HG03520 (cell line): ENCODE measurements around the gene CCDC38.
"Not testable (repeated sequence)": the region's sequence is repeated elsewhere in the genome, so short reads cannot be mapped to it uniquely, and the experiment has no call there.

Experiments
- ATAC-seq: cut with Tn5 transposase; IDR thresholded peaks from one replicate; pipeline ENCODE4 v1.9.1; 2021; ENCODE audit warnings: mild to moderate bottlenecking, moderate library complexity; ENCODE audit not compliant: unreplicated experiment

Gene CCDC38

DNA sequence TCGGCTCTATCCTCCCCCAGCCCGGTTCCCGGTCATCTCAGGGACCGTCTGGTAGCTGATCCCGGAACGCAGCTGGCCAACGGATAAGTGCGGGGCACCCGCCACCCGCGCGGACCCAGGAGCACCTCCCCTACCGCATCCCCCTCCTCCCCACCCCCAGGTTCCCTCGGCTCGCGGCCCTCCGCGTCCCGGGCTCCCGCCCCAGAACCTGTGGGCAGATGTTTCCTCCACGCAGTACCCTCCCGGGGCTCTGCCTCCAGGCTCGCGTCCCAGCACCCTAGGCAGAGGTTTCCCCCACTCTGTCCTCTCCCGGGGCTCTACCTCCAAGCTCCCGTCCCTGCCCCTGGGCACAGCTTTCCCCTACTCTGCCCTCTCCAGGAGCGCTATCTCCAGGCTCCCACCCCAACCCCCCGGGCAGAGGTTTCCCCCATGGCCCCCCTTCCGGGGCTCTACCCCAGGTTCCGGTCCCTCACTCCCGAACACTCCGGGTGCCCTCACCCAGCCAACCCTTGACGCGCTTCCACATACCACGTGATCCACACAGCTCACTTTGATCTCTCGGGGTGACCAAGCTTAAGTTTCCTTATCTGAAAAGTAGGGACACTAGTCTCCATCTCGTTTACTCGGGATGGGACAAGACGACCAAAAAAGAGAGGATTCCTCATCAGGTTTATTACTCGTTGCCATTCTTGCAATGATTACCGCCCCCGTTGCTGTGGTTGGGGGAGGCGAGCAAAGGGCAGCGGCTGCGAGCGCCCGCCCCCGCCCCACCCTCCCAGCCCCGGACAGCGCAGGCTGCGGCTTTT, at the start of gene CCDC38:
Gene CCDC38, minus strand, starts transcription at position 91 of the 806 bp plus-strand sequence. CDS start 6,105 bp downstream, outside the sequence.
- peak; percentile 98 for ATAC-seq

DNA sequence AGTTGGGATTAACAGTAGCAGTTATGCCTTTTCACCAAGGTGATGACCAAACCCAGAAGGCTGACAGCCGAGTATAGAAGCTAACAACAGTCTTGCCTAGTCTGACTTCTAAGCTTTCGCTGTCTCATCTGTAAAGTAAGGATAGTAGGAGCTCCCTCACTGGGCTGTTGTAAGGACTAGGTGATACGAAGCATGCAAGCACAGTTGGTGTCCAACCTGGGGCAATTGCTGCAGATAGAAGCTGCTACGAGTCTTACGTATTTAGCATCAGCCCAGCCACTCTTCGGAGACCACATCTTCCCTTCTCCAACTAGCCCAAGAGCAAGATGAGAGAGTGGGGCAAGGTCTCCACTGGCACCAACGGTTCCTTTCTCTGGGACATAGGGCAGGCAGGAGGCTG, 47.7 kb upstream of the CCDC38 start:
- no peak for ATAC-seq

DNA sequence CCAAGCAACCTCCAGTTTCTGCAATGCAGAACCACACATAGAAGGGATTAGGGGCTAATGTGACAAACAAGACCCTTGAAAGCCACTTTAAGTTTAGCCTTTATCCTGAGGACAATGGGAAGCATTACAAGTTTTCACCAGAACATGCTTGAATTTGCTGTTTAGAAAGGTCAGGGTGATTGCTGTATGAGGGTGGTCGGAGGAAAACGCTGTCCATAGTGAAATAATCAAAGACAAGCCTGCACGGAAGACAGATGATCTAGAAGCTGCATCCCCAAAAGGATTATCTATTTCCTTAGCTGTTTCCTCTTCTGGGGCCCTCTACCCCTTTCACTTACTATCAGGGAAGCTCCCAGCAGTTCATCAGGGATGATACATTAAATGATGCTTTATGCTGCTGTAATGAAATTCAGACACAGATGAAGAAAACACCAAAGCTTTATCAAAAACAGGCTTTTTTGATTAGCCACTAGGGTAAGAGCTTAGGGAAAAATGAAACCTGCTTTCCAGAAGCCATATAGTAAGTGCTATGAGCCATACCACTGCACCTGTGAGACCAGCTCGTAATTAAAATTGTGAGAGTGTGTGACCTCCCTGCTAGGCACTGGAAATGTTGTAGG, 47.2 kb upstream of the CCDC38 start:
- ATAC-seq: no peak

DNA sequence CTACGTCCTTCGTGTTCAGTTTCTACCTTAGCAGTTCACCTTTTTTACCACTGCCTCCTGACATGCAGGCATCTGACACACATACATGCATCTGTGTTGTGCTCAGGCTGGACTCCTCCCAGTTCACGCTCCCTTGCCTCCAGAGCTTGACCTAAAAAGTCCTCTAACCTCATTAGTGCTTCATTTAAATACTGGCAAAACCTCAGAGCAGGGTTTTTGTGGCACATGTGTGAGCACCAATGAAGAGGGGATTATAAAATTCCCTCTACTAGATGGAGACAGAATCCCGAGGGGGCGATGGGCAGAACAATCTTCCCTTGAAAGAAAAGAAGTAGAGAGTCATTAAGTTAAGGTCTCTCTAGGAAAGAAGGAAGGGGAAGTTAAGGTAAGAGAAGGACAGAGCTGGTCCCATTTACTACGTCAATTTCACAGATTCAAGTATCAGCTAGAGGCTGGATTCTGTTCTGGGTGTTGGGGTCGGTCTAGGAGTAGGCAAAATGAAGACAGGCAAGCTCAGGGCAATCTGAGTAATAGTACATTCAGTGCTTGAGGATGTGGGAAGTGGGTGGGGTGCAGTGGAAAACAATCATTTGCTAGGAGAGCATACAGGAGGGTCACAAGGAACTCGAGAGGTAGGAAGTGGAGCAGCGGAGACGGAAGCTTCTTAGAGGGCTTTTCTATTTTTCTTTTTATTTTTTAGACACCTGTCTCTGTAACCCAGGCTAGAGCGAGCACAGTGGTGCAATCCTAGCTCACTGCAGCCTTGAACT, 46.3 kb upstream of the CCDC38 start:
- ATAC-seq: no peak

DNA sequence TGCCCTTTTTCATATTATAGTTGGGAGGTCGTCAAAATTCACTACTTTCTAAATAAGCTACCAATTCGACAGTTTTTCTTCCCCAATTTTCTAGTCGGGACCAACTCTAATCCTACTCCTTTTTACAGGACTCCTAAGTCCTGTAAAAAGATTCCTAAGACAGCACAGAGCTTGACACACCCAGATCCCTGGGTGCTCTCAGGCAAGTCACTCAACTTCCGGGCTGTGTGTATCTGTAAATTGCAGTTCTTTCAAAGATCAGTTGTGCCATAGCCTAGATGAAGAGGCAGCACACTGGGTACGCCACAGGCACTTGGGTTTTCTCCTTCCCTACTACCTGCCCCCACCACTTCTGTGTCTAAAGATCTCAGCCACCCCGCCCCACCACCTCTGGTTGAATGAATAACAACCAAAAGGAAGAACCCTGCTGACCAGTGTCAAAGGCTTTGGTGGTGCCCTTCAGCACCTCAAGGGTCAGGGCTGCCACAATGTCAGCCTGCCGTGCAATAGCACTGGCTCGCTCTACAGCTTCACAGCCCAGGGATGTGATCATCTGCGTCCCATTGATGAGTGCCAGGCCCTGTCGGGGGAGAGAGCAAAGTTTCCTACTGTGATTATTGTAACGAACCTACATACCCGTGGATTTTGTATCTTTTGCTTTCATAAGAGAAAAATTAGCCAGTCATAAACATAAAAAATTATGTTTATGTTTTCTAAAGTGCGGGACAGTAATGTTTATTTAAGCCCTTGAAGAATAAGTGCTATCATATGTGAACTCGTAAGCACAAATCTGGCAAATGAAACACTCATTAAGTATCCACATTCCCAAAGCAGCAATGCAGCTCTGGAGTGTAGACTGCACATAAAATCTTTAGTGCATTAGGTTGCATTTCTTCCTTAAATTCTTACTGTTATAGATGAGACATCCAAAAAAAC, 44.5 kb upstream of the CCDC38 start:
- no peak for ATAC-seq

DNA sequence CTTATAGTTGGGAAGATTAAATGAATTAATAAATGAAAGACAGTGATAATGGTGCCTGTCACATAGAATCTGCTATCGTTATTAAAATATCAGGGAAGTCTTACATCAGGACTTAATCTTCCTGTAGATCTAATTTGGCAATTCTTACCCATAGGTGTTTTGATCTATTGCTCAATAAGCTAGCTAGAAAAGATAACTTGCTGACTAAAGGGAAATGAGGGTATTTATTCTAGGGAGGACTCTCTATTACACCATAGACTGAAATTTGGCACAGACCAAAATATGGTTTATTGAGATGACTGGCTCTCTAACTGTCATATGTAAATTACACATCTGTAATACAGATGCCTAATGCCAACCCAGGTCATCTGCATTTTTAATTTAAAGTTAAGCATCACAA, 42.3 kb upstream of the CCDC38 start:
- no peak for ATAC-seq

DNA sequence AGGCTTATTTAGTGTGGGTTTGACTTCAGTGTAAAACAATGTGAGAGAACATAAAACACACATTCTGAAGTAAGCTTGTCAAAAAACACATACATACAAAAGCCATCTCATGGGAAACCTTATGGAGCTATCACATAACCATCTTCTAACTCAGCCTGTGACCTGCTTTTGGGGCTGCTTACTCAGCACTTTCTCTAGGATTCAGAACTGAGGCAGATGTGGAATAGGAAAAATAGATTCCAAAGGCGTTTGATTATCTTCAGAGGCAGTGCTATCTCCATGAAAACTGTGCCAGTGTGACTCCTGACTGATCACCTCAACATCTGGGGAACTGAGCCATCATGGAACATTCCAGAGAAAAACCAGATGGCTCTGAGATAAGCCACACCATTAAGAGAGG, 40.2 kb upstream of the CCDC38 start:
- ATAC-seq: no peak

DNA sequence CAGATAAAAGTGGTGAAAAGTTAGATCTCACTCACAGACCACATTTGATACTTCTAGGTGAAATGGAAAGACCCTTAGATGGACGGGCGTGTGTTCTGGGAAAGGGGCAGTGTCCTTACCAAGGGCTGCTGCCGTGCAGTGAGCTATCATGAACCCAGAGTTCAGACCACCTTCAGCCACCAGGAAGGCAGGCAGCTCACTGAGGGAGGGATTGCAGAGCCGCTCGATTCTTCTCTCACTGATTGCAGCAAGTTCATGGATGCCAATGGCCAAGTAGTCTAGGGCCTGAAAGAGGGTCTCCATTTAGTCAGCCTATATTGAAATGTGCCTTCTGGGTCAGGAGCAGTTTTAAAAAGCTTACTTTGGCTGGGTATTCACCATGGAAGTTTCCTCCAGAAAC, 38.0 kb upstream of the CCDC38 start:
- ATAC-seq: no peak

DNA sequence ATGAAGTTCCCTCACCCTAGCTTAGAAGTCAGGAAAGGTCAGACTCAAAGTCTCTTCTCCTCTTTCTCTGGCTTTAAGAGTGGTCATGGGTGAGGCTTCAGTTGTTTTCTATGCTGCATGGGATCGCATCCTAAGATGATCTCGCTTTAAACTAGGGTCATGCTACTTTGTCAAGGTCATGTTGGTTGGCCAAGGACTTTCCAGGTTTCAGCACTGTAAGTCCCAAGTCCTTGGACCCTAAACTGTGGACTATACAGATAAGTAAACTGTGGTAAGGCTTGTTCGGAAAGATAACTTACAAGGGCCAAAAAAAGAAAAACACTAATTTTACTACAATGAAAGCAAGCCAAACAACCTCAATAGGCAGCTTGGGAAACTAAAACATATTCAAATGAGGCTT, 36.4 kb upstream of the CCDC38 start:
- ATAC-seq: no peak

DNA sequence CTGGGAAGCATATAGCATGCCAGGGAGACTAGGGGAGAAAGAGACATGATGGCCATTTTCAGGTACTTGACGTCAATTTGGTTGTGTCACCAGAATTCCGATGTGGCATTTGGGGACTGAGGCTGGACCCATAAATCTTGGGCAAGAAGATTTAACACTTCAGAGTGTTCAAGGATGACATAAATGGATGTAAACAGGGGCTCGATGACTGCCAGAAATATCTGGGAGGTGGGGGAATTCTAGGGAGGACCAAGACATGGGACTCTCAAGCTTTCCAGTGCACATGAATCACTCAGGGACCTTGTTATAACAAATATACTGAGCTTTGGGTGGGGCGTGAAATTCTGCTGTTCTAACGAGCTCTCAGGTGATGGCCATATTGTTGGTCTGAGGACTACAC, 35.9 kb upstream of the CCDC38 start:
- no peak for ATAC-seq

DNA sequence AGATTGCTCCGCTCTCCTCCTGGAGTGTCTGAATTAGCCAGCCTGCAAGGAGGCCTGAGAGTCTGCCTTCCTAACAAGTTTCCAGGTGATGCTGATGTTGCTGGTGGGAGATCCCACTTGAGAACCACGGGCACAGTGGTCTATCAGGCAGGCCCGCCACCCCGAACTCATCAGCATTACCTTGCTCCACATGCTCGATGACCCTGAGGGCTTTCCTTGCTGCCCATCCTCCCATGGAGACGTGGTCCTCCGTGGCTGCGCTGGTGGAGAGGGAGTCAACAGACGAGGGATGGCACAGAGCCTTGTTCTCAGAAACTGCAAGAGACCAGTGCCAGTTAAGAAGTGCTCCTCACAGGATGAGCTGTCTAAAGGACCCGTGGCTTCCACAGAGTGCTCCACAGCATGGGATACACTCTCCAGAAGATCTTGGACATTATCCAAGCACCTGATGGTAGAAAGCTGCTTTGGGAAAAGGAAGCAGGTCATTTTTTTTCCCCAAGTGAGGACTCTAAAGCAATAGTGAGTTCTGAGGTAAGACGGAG, 35.4 kb upstream of the CCDC38 start:
- no peak for ATAC-seq

DNA sequence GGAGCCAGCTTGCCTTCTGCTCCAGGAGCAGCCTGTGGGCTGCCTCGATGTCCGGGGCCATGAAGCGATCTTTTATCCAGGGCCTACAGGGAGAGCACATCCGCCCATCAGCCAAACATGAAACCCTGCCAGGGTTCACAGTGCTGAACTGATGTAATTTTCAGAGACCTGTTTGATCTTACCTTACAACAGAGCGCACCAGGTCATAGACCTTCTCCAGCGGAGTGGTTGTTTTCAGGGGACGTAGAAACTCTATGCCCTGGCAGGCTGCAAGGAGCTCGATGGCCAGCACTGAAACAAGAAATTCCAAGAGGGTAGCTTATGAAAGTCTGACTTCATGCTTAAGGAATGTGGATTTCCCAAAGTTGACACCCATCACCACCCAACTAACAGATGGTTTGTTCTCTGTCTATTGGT, 34.0 kb upstream of the CCDC38 start:
- ATAC-seq: no peak

DNA sequence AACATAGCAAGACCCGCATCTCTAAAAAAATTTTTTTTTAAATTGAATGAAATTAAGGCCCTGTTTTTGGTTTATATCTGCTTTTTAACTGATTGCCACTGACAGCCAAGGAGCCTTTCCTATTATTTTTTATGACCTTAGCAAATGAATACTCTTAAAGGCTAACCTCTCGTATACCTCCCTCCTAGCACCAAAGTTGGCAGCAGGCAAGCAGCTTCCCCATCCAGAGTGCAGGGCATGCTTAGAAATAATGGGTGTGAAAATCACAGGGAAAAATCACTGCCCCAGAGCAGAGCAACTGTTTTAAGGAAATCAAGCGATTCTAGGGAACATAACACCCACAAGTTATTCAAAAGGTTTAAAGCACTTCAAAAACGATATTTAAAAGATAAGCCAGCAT, 33.1 kb upstream of the CCDC38 start:
- ATAC-seq: no peak

DNA sequence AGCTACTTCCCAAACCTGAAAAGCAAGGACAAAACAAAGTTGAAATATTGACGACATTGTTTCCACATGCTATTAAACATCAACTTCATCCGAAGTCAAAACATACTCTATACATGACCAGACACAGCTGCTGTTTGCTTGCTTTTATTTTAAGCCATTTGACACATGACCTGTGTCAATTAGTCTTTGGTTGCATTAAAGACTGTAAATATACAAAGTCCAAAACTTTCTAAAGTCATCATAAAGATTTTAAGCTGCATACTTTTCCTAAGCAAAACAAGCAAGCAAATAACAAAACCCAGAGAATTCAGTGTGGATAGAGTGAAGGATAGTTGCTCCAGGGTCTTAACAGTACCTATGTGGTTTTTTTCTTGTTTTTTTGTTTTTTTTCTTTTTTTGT, 31.9 kb upstream of the CCDC38 start:
- ATAC-seq: no peak

DNA sequence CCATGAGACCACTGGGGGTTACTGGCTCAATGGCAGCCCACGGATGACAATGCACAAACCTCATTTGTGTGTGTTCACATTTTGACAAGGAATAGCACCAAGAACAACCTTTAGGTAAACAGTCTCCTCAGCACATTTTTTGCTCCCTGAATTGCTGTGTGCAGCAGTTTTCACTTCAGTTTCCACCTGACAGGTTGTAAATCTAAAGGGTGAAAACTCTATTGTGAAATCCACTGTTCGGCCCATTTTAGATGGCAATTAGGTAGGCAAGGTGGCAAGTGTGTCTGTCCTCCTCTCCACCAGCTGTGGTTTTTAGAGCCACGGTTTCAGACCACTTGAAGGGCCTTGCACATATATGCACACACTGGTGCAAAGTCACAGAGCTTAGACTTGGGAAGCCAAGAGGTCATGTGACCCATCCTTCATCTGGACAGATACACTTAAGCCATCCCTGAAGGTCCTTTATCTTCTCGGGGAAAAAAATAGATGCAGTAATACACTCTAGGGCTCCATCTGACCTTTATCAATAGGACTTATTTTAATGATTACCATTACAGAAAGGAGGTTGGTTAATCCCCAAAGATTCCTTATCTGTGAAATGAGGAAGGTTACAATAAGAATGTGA, 30.5 kb upstream of the CCDC38 start:
- no peak for ATAC-seq

DNA sequence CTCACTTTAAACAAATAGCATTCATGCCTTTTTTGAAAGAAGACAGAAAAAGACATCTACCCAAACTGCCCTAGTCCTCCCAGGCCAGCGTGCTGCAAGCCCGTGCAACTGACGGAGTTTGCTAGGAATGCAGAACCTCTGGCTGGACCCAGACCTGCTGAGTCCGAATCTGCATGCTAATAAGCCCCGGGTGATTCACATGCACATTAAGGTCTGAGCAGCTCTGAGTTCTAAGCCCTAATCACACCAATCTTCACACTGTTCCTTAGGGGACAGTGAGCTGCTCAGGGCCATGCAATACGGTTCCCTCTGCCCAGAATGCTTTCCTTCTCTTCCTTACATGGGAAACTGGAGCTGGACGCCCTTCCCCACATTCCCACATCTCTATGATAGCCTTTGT, 28.5 kb upstream of the CCDC38 start:
- ATAC-seq: no peak

DNA sequence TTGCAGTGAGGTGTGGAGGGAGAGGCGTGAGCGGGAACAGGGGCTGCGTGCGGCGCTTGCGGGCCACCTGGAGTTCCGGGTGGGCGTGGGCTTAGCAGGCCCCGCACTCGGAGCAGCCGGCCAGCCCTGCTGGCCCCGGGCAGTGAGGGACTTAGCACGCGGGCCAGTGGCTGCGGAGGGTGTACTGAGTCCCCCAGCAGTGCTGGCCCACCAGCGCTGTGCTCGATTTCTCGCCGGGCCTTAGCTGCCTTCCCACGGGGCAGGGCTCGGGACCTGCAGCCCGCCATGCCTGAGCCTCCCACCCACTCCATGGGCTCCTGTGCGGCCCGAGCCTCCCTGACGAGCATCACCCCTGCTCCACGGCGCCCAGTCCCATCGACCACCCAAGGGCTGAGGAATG, 26.7 kb upstream of the CCDC38 start:
- ATAC-seq: not testable (repeated sequence)

DNA sequence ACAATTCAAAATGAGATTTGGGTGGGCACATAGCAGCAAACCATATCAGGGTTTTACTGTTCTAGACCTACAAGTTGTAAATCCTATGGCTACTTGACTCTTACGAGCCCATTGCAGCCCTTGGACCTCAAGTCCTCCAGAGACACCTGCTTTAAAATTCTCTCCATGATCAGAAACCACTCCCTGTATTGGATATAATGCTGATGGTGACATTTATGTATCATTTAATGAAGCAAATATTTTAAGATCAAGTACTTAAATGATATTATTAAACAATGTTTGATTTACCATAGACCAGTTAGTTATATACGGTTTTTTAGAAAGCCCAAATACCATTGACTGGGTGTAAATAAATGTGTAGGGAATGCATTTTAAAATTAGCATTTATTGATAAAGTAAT, 24.9 kb upstream of the CCDC38 start:
- no peak for ATAC-seq

DNA sequence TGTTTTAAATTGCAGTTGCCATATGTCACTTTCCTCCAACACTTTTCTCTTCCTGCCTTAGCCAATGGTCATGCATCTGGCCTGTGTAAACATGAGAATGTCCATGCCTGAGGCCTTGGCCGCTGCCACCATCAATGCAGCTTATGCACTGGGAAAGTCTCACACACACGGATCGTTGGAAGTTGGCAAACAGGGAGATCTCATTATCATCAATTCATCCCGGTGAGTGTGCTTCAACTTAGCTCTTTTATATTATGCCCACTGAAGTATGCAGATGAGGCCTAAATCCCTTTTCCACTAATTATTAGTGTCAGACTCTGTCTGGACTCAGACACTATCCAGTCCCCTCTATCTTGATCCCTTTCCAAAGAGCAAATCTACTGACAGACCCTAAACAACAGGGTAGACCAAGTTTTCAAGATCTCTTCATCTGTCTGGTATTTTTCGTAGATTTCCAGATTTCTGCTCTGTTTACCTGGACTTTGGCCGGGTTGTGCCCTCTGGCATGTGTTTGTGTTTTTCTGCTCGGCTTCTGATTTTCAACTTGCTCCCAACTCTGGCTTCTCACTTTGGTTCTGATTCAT, 24.0 kb upstream of the CCDC38 start:
- ATAC-seq: no peak

DNA sequence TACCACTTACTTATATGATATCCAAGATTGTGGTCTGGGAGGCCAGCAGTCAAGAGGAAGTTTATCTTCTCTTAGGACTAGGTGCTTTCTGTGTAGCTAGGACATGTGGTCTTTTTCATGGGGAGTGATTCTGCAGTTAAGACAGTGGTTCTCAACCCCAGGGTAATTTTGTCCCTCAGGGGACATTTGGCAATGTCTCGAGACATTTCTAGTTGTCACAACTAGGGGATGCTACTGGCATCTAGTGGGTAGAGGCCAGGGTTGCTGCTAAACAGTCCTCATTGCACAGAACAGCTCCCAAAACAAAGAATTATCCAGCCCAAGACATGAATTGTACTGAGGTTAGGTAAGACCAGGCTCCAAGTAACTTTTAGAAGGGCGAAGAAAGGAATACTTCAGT, 20.7 kb upstream of the CCDC38 start:
- ATAC-seq: no peak
